Caki2 (cell line): ENCODE results near the gene RNASEH2B. TPM values are rescaled to one million over a fixed set of nuclear protein-coding genes. Genes with fewer than 3 reads are reported as not detected.

Source experiments
- DNase-seq: peaks from one replicate; pipeline ENCODE4 v3.0.0-alpha.2; 2015; ENCODE audit warnings: low read depth
- in situ Hi-C: cut with HindIII; loops from 2 replicates; pipeline ENCODE4 v1.10.0; 2016; ENCODE audit warnings: low sequenced_read_pairs, low pct_unique_long_range_greater_than_20kb, mixed read lengths
- total RNA-seq: library from RNA; depleted of rRNA; stranded (reverse); fragments of >200 nt; shearing (Covaris generic); gene quantifications from 2 replicates; pipeline ENCODE4 v1.2.3, GENCODE V29; 2014; ENCODE audit warnings: low replicate concordance; rRNA removed

Gene RNASEH2B
- total RNA-seq: 53.0 and 153 TPM in 2 replicates

GRCh38 chr13:50909605-50910484 lies at the start of gene RNASEH2B:
RNASEH2B (plus strand) TSS chr13:50909791; CDS start chr13:50910077, 286 bp downstream.
- peak; percentile 77 for DNase-seq
- in situ Hi-C loops: no loop called here

GRCh38 chr13:50864492-50864891 lies 45.1 kb upstream of the RNASEH2B start:
- in situ Hi-C loops: no loop called here
- no peak for DNase-seq

GRCh38 chr13:50866817-50867636 lies 42.6 kb upstream of the RNASEH2B start:
- in situ Hi-C loops: no loop called here
- DNase-seq: no peak

- no peak for DNase-seq
- in situ Hi-C loops: no loop called here
Measured at GRCh38 chr13:50867637-50867945, 42.0 kb upstream of the RNASEH2B start.

GRCh38 chr13:50871405-50871804 lies 38.2 kb upstream of the RNASEH2B start:
- in situ Hi-C loops: no loop called here
- no peak for DNase-seq

- in situ Hi-C loops: no loop called here
- DNase-seq: no peak
Measured at GRCh38 chr13:50873467-50873866, 36.1 kb upstream of the RNASEH2B start.

GRCh38 chr13:50873991-50874390 lies 35.6 kb upstream of the RNASEH2B start:
- in situ Hi-C loops: no loop called here
- DNase-seq: no peak

- DNase-seq: no peak
- in situ Hi-C loops: no loop called here
Measured at GRCh38 chr13:50882816-50883435, 26.7 kb upstream of the RNASEH2B start.

- in situ Hi-C loops: no loop called here
- no peak for DNase-seq
Measured at GRCh38 chr13:50883728-50884127, 25.9 kb upstream of the RNASEH2B start.

GRCh38 chr13:50884265-50884664 lies 25.3 kb upstream of the RNASEH2B start:
- no peak for DNase-seq
- in situ Hi-C loops: no loop called here

GRCh38 chr13:50887151-50887550 lies 22.4 kb upstream of the RNASEH2B start:
- DNase-seq: no peak
- in situ Hi-C loops: no loop called here

GRCh38 chr13:50888362-50888761 lies 21.2 kb upstream of the RNASEH2B start:
- no peak for DNase-seq
- in situ Hi-C loops: no loop called here

- in situ Hi-C loops: no loop called here
- no peak for DNase-seq
Measured at GRCh38 chr13:50889317-50889716, 20.3 kb upstream of the RNASEH2B start.

GRCh38 chr13:50891206-50891605 lies 18.4 kb upstream of the RNASEH2B start:
- in situ Hi-C loops: no loop called here

GRCh38 chr13:50892210-50892944 lies 17.2 kb upstream of the RNASEH2B start:
- DNase-seq: no peak
- in situ Hi-C loops: no loop called here

More at GRCh38 chr13:50891206-50891605, 18.4 kb upstream of the RNASEH2B start:
- no peak for DNase-seq

GRCh38 chr13:50893211-50893852 lies 16.3 kb upstream of the RNASEH2B start:
- in situ Hi-C loops: no loop called here

GRCh38 chr13:50894012-50894411 lies 15.6 kb upstream of the RNASEH2B start:
- in situ Hi-C loops: no loop called here
- no peak for DNase-seq

More at GRCh38 chr13:50893211-50893852, 16.3 kb upstream of the RNASEH2B start:
- DNase-seq: no peak

- in situ Hi-C loops: no loop called here
- DNase-seq: no peak
Measured at GRCh38 chr13:50894504-50894903, 15.1 kb upstream of the RNASEH2B start.
